GM23338 (cell line): ENCODE results near the gene PATE2. TPM values are rescaled to one million over a fixed set of nuclear protein-coding genes. Genes with fewer than 3 reads are reported as not detected.

Source experiments
- ATAC-seq: fragments of 200-7000 bp; cut with Tn5 transposase; 3 replicates; pipeline ENCODE4 v1.9.1; 2020
- DNase-seq: peaks from one replicate; pipeline ENCODE4 v3.0.0-alpha.2; 2015; ENCODE audit warnings: low spot score
- H2AFZ ChIP-seq: fragments of 200-600 bp; sonication (generic); 2 replicates; pipeline ENCODE4 v1.8.0; 2016; ENCODE audit warnings: antibody characterized with exemption, mild to moderate bottlenecking, moderate library complexity
- H3F3A ChIP-seq: fragments of 200-600 bp; sonication (generic); replicated peaks from 2 replicates; pipeline ENCODE4 v1.8.0; 2017; ENCODE audit warnings: antibody characterized with exemption, mixed run types, low read depth
- H3K27ac ChIP-seq: fragments of 200-600 bp; sonication (generic); 2 replicates; pipeline ENCODE4 v1.6.1; 2016; ENCODE audit warnings: low read depth
- H3K27me3 ChIP-seq: fragments of 200-600 bp; sonication (generic); 2 replicates; pipeline ENCODE4 v1.8.0; 2016; ENCODE audit warnings: mild to moderate bottlenecking, mixed run types, moderate library complexity; ENCODE audit not compliant: insufficient read depth
- H3K36me3 ChIP-seq: fragments of 200-600 bp; sonication (generic); 2 replicates; pipeline ENCODE4 v1.8.0; 2016; ENCODE audit warnings: mild to moderate bottlenecking; ENCODE audit not compliant: insufficient read depth
- H3K4me1 ChIP-seq: fragments of 200-600 bp; sonication (generic); 2 replicates; pipeline ENCODE4 v1.8.0; 2016; ENCODE audit warnings: mild to moderate bottlenecking, moderate library complexity; ENCODE audit not compliant: insufficient read depth
- H3K4me2 ChIP-seq: fragments of 200-600 bp; sonication (generic); 2 replicates; pipeline ENCODE4 v1.7.1; 2017; ENCODE audit warnings: mixed run types
- H3K4me3 ChIP-seq: fragments of 200-600 bp; sonication (generic); 2 replicates; pipeline ENCODE4 v1.6.1; 2016; ENCODE audit warnings: mixed run types
- H3K79me2 ChIP-seq: fragments of 200-600 bp; sonication (generic); replicated peaks from 2 replicates; pipeline ENCODE4 v1.8.0; 2017; ENCODE audit warnings: mild to moderate bottlenecking; ENCODE audit not compliant: insufficient read depth
- H3K9me2 ChIP-seq: fragments of 200-600 bp; sonication (generic); 2 replicates; pipeline ENCODE4 v1.8.0; 2017; ENCODE audit not compliant: insufficient read depth
- H4K20me1 ChIP-seq: fragments of 200-600 bp; sonication (generic); replicated peaks from 2 replicates; pipeline ENCODE4 v1.8.0; 2017; ENCODE audit warnings: mild to moderate bottlenecking; ENCODE audit not compliant: insufficient read depth
- H3K27ac Mint-ChIP-seq: 2 replicates; pipeline ENCODE4 v1.8.0; 2020; ENCODE audit warnings: inconsistent platforms, mild to moderate bottlenecking, moderate library complexity, mixed read lengths
- H3K27me3 Mint-ChIP-seq: 3 replicates; pipeline ENCODE4 v1.8.0; 2022; ENCODE audit warnings: low read depth, mild to moderate bottlenecking, moderate library complexity, mixed read lengths, inconsistent platforms; ENCODE audit not compliant: insufficient read depth, poor library complexity
- H3K36me3 Mint-ChIP-seq: 3 replicates; pipeline ENCODE4 v1.8.0; 2021; ENCODE audit warnings: low read depth, mild to moderate bottlenecking, inconsistent platforms, moderate library complexity, mixed read lengths
- H3K4me1 Mint-ChIP-seq: 3 replicates; pipeline ENCODE4 v1.8.0; 2020; ENCODE audit warnings: mild to moderate bottlenecking, inconsistent platforms, mixed read lengths
- H3K4me3 Mint-ChIP-seq: 3 replicates; pipeline ENCODE4 v1.8.0; 2021; ENCODE audit warnings: moderate library complexity, mild to moderate bottlenecking, inconsistent platforms, mixed read lengths
- H3K9me3 Mint-ChIP-seq: 3 replicates; pipeline ENCODE4 v1.8.0; 2020; ENCODE audit warnings: moderate library complexity, mild to moderate bottlenecking, inconsistent platforms, mixed read lengths
- CREB1 ChIP-seq: fragments of 250-450 bp; sonication (Bioruptor Pico); IDR thresholded peaks from 2 replicates; pipeline ENCODE4 v1.5.0; 2020; ENCODE audit warnings: low read depth, mild to moderate bottlenecking, moderate library complexity
- ETS1 ChIP-seq: IDR thresholded peaks from 2 replicates; pipeline ENCODE4 v1.6.1; 2016; ENCODE audit warnings: antibody characterized with exemption
- EZH2 ChIP-seq: fragments of 200-600 bp; sonication (generic); IDR thresholded peaks from one replicate; pipeline ENCODE4 v1.8.0; 2017; ENCODE audit warnings: antibody characterized with exemption, mild to moderate bottlenecking, low read depth; ENCODE audit not compliant: unreplicated experiment
- JUNB ChIP-seq: IDR thresholded peaks from one replicate; pipeline ENCODE4 v1.6.1; 2016; ENCODE audit warnings: antibody characterized with exemption; ENCODE audit not compliant: unreplicated experiment
- NANOG ChIP-seq: IDR thresholded peaks from 2 replicates; pipeline ENCODE4 v1.6.1; 2016; ENCODE audit warnings: antibody characterized with exemption, borderline replicate concordance
- REST ChIP-seq: IDR thresholded peaks from one replicate; pipeline ENCODE4 v1.6.1; 2018; ENCODE audit warnings: antibody characterized with exemption; ENCODE audit not compliant: unreplicated experiment
- STAT1 ChIP-seq: IDR thresholded peaks from one replicate; pipeline ENCODE4 v1.6.1; 2016; ENCODE audit warnings: antibody characterized with exemption; ENCODE audit not compliant: unreplicated experiment
- ZNF114 ChIP-seq: fragments of 250-450 bp; sonication (Bioruptor Pico); IDR thresholded peaks from 2 replicates; pipeline ENCODE4 v1.5.0; 2020; ENCODE audit warnings: mild to moderate bottlenecking, moderate library complexity
- ZNF462 ChIP-seq: fragments of 250-450 bp; sonication (Bioruptor Pico); IDR thresholded peaks from 2 replicates; pipeline ENCODE4 v1.5.0; 2020; ENCODE audit warnings: mild to moderate bottlenecking, moderate library complexity
- polyA plus RNA-seq: library from polyadenylated mRNA; unstranded; fragments of >200 nt; fragmentation: Nextera tagmentation; extraction: Ambion mirVana; gene quantifications from 2 replicates; pipeline ENCODE4 v1.2.1, GENCODE V29; 2016
- total RNA-seq: library from RNA; depleted of rRNA; stranded (reverse); fragments of >200 nt; shearing (Covaris generic); gene quantifications from 2 replicates; pipeline ENCODE4 v1.2.3, GENCODE V29; 2014

The PATE2 gene
- total and polyA plus RNA-seq, 2 experiments from 2014 or later, result 0.16 TPM; not detected in 1

GRCh38 chr11:125777309-125777708 lies 1.3 kb downstream of the PATE2 start:
- H3K79me2 ChIP-seq, result no peaks in the 10 kb centered on the region
- no peaks in the 10 kb centered on the region for H3K27me3 ChIP-seq
- H3K4me1 ChIP-seq, result no peaks in the 10 kb centered on the region
- H3K9me2 ChIP-seq, result no peaks in the 10 kb centered on the region
- no peaks in the 10 kb centered on the region for H3K36me3 Mint-ChIP-seq
- H3K27me3 Mint-ChIP-seq, result peaks cover 2% of the 10 kb centered on the region
- TF ChIP-seq ZNF114 (CRISPR knock-in tag) (no peak), ETS1 (no peak), CREB1 (CRISPR knock-in tag) (no peak), STAT1 (no peak), EZH2 (no peak)
- H3K4me3 ChIP-seq, result no peak overlapping the region
- no peaks in the 10 kb centered on the region for H3K36me3 ChIP-seq
- H3K27ac ChIP-seq, result no peak overlapping the region
- H3K4me3 Mint-ChIP-seq, result no peak overlapping the region
- no peaks in the 10 kb centered on the region for H3K4me1 Mint-ChIP-seq
- H2AFZ ChIP-seq, result peak overlapping the region; percentile 38; the same call in 1 of the 2 replicates
- no peaks in the 10 kb centered on the region for H4K20me1 ChIP-seq
- DNase-seq (no peak), ATAC-seq (no peak)
- no peak overlapping the region for H3K4me2 ChIP-seq
- no peaks in the 10 kb centered on the region for H3F3A ChIP-seq
- H3K9me3 Mint-ChIP-seq, result 0 out of 3 replicates have a peak, but pooled peaks cover under 1% of the 10 kb centered on the region
- no peak overlapping the region for H3K27ac Mint-ChIP-seq

GRCh38 chr11:125773516-125773915 lies 5.1 kb downstream of the PATE2 start:
- Histone ChIP-seq H3F3A (no peaks in the 10 kb centered on the region), H3K9me2 (peaks cover 4% of the 10 kb centered on the region), H4K20me1 (no peaks in the 10 kb centered on the region), H3K4me1 (no peaks in the 10 kb centered on the region), H3K4me2 (no peak overlapping the region), H3K27ac (no peak overlapping the region), H2AFZ (no peak overlapping the region; the same call in none of the 2 replicates), H3K79me2 (no peaks in the 10 kb centered on the region), H3K36me3 (no peaks in the 10 kb centered on the region), H3K4me3 (no peak overlapping the region), H3K27me3 (no peaks in the 10 kb centered on the region)
- DNase-seq, result no peak
- ATAC-seq, result no peak
- Mint-ChIP-seq H3K27ac (no peak overlapping the region), H3K9me3 (no peaks in the 10 kb centered on the region), H3K27me3 (peaks cover 2% of the 10 kb centered on the region), H3K4me3 (no peak overlapping the region), H3K36me3 (no peaks in the 10 kb centered on the region), H3K4me1 (no peaks in the 10 kb centered on the region)
- TF ChIP-seq REST, result no peak
- no peak for TF ChIP-seq ZNF462
- TF ChIP-seq EZH2, result no peak
- no peak for TF ChIP-seq JUNB
- no peak for TF ChIP-seq NANOG
